ENCODE measurements around the gene CTIF.

The CTIF gene

GRCh38 chr18:48735681-48736255, 196.9 kb downstream of the CTIF start:
- H3K4me3 ChIP-seq (ENCODE audit: low read depth, low read length) = no peak overlapping the region
- no peak for DNase-seq (ENCODE audit: low read depth)
- TF ChIP-seq CTCF (IDR thresholded peaks at IDR 0.05; ENCODE audit: control insufficient read depth, extremely low read depth, insufficient read depth) = no peak

GRCh38 chr18:48736321-48737260, 197.8 kb downstream of the CTIF start:
- H3K4me3 ChIP-seq (ENCODE audit: low read depth, low read length) = no peak overlapping the region
- no peak for TF ChIP-seq CTCF (IDR thresholded peaks at IDR 0.05; ENCODE audit: control insufficient read depth, extremely low read depth, insufficient read depth)
- DNase-seq (ENCODE audit: low read depth) = no peak

- no peak for DNase-seq (ENCODE audit: low read depth)
- TF ChIP-seq CTCF (IDR thresholded peaks at IDR 0.05; ENCODE audit: control insufficient read depth, extremely low read depth, insufficient read depth) = no peak
- no peak overlapping the region for H3K4me3 ChIP-seq (ENCODE audit: low read depth, low read length)
These were observed 200.6 kb downstream of the CTIF start for GRCh38 chr18:48739266-48740067.

- H3K4me3 ChIP-seq (ENCODE audit: low read depth, low read length) = no peak overlapping the region
- TF ChIP-seq CTCF (IDR thresholded peaks at IDR 0.05; ENCODE audit: control insufficient read depth, extremely low read depth, insufficient read depth) = no peak
- no peak for DNase-seq (ENCODE audit: low read depth)
These were observed 201.2 kb downstream of the CTIF start for GRCh38 chr18:48740068-48740440.

GRCh38 chr18:48740851-48741485, 202.1 kb downstream of the CTIF start:
- no peak for TF ChIP-seq CTCF (IDR thresholded peaks at IDR 0.05; ENCODE audit: control insufficient read depth, extremely low read depth, insufficient read depth)
- no peak overlapping the region for H3K4me3 ChIP-seq (ENCODE audit: low read depth, low read length)

GRCh38 chr18:48741866-48742265, 203.0 kb downstream of the CTIF start:
- no peak overlapping the region for H3K4me3 ChIP-seq (ENCODE audit: low read depth, low read length)
- no peak for TF ChIP-seq CTCF (IDR thresholded peaks at IDR 0.05; ENCODE audit: control insufficient read depth, extremely low read depth, insufficient read depth)
- DNase-seq (ENCODE audit: low read depth) = no peak

More at GRCh38 chr18:48740851-48741485, 202.1 kb downstream of the CTIF start:
- no peak for DNase-seq (ENCODE audit: low read depth)
